A549 (cell line): ENCODE results near the gene LAT.

Source experiments
- CHD2 ChIP-seq: fragments of 150-350 bp; IDR thresholded peaks from 2 replicates; pipeline ENCODE4 v1.6.1; 2014; ENCODE audit warnings: low read length; ENCODE audit not compliant: partially characterized antibody
- E2F6 ChIP-seq: IDR thresholded peaks from 2 replicates; pipeline ENCODE4 v1.6.1; 2012; ENCODE audit warnings: low read depth, borderline replicate concordance
- EP300 ChIP-seq, 2 experiments: fragments of >200 bp; sonication (Bioruptor Twin); formaldehyde crosslinking; IDR thresholded peaks; 2 replicates in 1 of 2; 3 replicates in 1 of 2; pipeline ENCODE4 v1.6.1; 2016 to 2017
- JUN ChIP-seq, 2 experiments: fragments of >200 bp; sonication (Bioruptor Twin); formaldehyde crosslinking; IDR thresholded peaks; 2 replicates in 1 of 2; 3 replicates in 1 of 2; pipeline ENCODE4 v1.6.1; 2016 to 2017
- MAX ChIP-seq: IDR thresholded peaks from 2 replicates; pipeline ENCODE4 v1.6.1; 2012
- MAZ ChIP-seq: fragments of 150-350 bp; IDR thresholded peaks from 2 replicates; pipeline ENCODE4 v1.6.1; 2014; ENCODE audit warnings: antibody characterized with exemption, low read depth, low read length, borderline replicate concordance
- MYC ChIP-seq: IDR thresholded peaks from 2 replicates; pipeline ENCODE4 v1.6.1; 2012; ENCODE audit warnings: mild to moderate bottlenecking, inconsistent platforms, low read length, improper control_type of control experiment, borderline replicate concordance
- POLR2A ChIP-seq: IDR thresholded peaks from 2 replicates; pipeline ENCODE4 v1.6.1; 2012; ENCODE audit warnings: mild to moderate bottlenecking, low read length
- RAD21 ChIP-seq, 2 experiments: fragments of >200 bp in 1 of 2; sonication (Bioruptor Twin) in 1 of 2; formaldehyde crosslinking in 1 of 2; IDR thresholded peaks in 1 of 2; conservative IDR thresholded peaks in 1 of 2; 2 replicates in 1 of 2; 3 replicates in 1 of 2; pipeline ENCODE4 v1.6.1; 2012 to 2018; ENCODE audit warnings: inconsistent platforms in 1 of 2
- RFX5 ChIP-seq: fragments of 450-650 bp; IDR thresholded peaks from 2 replicates; pipeline ENCODE4 v1.7.1; 2014; ENCODE audit warnings: antibody characterized with exemption, mild to moderate bottlenecking, moderate library complexity
- SMC3 ChIP-seq: fragments of >200 bp; sonication (Bioruptor Twin); formaldehyde crosslinking; IDR thresholded peaks from 3 replicates; pipeline ENCODE4 v1.6.1; 2018; ENCODE audit warnings: inconsistent platforms
- TF ChIP-seq, protein P1 (sequence below): fragments of 150-350 bp; IDR thresholded peaks from 2 replicates; pipeline ENCODE4 v1.6.1; 2014; ENCODE audit warnings: low read depth, mild to moderate bottlenecking, low read length
- TF ChIP-seq, protein P2 (sequence below): fragments of >200 bp; sonication (Bioruptor Twin); formaldehyde crosslinking; IDR thresholded peaks from 3 replicates; pipeline ENCODE4 v1.5.1; 2016

DNA sequence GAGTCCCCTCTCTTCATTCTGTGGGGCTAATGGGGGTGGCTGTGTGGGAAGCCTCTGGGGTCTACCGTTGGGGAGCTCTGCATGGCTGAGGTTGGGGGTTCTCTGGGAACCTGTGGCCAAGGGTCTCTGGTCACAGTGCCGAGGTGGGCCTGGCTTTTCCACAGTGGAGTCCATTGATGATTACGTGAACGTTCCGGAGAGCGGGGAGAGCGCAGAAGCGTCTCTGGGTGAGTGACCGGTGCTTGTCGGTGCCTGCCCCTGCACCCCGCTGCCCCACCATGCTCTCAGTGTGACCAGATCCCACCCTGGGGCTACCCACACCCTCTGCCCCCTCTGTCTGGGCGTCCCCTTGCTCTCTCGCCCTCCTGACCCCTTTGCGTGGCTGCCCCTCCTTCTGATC, 4.5 kb downstream of the LAT start:
- TF ChIP-seq MAZ (no peak), MYC (no peak), CHD2 (no peak), JUN (IDR thresholded peaks at IDR 0.05) (no peak), POLR2A (no peak), RAD21 (conservative IDR thresholded peaks at IDR 0.05 in 1 of 2, IDR thresholded peaks at IDR 0.05 in 1 of 2) (no peak), MAX (no peak), EP300 (IDR thresholded peaks at IDR 0.05) (no peak), SMC3 (no peak), RFX5 (no peak), E2F6 (no peak)
- TF ChIP-seq, protein P1, sequence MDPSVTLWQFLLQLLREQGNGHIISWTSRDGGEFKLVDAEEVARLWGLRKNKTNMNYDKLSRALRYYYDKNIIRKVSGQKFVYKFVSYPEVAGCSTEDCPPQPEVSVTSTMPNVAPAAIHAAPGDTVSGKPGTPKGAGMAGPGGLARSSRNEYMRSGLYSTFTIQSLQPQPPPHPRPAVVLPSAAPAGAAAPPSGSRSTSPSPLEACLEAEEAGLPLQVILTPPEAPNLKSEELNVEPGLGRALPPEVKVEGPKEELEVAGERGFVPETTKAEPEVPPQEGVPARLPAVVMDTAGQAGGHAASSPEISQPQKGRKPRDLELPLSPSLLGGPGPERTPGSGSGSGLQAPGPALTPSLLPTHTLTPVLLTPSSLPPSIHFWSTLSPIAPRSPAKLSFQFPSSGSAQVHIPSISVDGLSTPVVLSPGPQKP, result no peak
- TF ChIP-seq, protein P2, sequence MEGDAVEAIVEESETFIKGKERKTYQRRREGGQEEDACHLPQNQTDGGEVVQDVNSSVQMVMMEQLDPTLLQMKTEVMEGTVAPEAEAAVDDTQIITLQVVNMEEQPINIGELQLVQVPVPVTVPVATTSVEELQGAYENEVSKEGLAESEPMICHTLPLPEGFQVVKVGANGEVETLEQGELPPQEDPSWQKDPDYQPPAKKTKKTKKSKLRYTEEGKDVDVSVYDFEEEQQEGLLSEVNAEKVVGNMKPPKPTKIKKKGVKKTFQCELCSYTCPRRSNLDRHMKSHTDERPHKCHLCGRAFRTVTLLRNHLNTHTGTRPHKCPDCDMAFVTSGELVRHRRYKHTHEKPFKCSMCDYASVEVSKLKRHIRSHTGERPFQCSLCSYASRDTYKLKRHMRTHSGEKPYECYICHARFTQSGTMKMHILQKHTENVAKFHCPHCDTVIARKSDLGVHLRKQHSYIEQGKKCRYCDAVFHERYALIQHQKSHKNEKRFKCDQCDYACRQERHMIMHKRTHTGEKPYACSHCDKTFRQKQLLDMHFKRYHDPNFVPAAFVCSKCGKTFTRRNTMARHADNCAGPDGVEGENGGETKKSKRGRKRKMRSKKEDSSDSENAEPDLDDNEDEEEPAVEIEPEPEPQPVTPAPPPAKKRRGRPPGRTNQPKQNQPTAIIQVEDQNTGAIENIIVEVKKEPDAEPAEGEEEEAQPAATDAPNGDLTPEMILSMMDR, result no peak
